Measurements from ENCODE around the gene EXOC7. TPM values are rescaled to one million over a fixed set of nuclear protein-coding genes. Genes with fewer than 3 reads are reported as not detected.

The EXOC7 gene
- 51.4 and 51.5 TPM in 2 replicates for total RNA-seq (2014; rRNA removed; shearing (Covaris generic))

GRCh38 chr17:76103274-76104139, at the start of gene EXOC7:
EXOC7 (minus strand) TSS chr17:76103787; CDS start chr17:76103692, 95 bp downstream.
- DNase-seq (ENCODE audit: low spot score) = peak; percentile 91

GRCh38 chr17:76153202-76153601, 49.6 kb upstream of the EXOC7 start:
- DNase-seq (ENCODE audit: low spot score) = no peak

- no peak for DNase-seq (ENCODE audit: low spot score)
Measured at GRCh38 chr17:76152591-76152990, 49.0 kb upstream of the EXOC7 start.

- no peak for DNase-seq (ENCODE audit: low spot score)
Measured at GRCh38 chr17:76151896-76152454, 48.4 kb upstream of the EXOC7 start.

- DNase-seq (ENCODE audit: low spot score) = no peak
Measured at GRCh38 chr17:76150712-76151622, 47.4 kb upstream of the EXOC7 start.

GRCh38 chr17:76149214-76149613, 45.6 kb upstream of the EXOC7 start:
- no peak for DNase-seq (ENCODE audit: low spot score)

GRCh38 chr17:76148015-76148326, 44.4 kb upstream of the EXOC7 start:
- no peak for DNase-seq (ENCODE audit: low spot score)

GRCh38 chr17:76147211-76148014, 43.8 kb upstream of the EXOC7 start:
- DNase-seq (ENCODE audit: low spot score) = no peak

GRCh38 chr17:76146053-76146851, 42.7 kb upstream of the EXOC7 start:
- DNase-seq (ENCODE audit: low spot score) = no peak

GRCh38 chr17:76145231-76146052, 41.9 kb upstream of the EXOC7 start:
- no peak for DNase-seq (ENCODE audit: low spot score)

- no peak for DNase-seq (ENCODE audit: low spot score)
Measured at GRCh38 chr17:76142585-76143041, 39.0 kb upstream of the EXOC7 start.

GRCh38 chr17:76142039-76142584, 38.5 kb upstream of the EXOC7 start:
- no peak for DNase-seq (ENCODE audit: low spot score)

- peak; percentile 91 for DNase-seq (ENCODE audit: low spot score)
Measured at GRCh38 chr17:76141212-76142038, 37.8 kb upstream of the EXOC7 start, which contains the start of gene FOXJ1. FOXJ1 (minus strand) TSS chr17:76141245; CDS start chr17:76140395, 850 bp downstream.

GRCh38 chr17:76140661-76141211, 37.1 kb upstream of the EXOC7 start:
- no peak for DNase-seq (ENCODE audit: low spot score)

- DNase-seq (ENCODE audit: low spot score) = no peak
Measured at GRCh38 chr17:76139801-76140660, 36.4 kb upstream of the EXOC7 start.

- DNase-seq (ENCODE audit: low spot score) = no peak
Measured at GRCh38 chr17:76138896-76139752, 35.5 kb upstream of the EXOC7 start.

Measured in H4 (cell line).